ENCODE results near the gene UBTD1.

The UBTD1 gene

GRCh38 chr10:97539523-97540200 lies 40.9 kb downstream of the UBTD1 start:
- in situ Hi-C loops (cut with MboI; ENCODE audit: low pct_unique_long_range_greater_than_20kb, low sequenced_read_pairs, unreplicated experiment), result no loop called here
- TF ChIP-seq CTCF (IDR thresholded peaks at IDR 0.05; ENCODE audit: extremely low read depth, insufficient read depth, missing control alignments), result no peak
- no peak for DNase-seq (ENCODE audit: low spot score)

DNA sequence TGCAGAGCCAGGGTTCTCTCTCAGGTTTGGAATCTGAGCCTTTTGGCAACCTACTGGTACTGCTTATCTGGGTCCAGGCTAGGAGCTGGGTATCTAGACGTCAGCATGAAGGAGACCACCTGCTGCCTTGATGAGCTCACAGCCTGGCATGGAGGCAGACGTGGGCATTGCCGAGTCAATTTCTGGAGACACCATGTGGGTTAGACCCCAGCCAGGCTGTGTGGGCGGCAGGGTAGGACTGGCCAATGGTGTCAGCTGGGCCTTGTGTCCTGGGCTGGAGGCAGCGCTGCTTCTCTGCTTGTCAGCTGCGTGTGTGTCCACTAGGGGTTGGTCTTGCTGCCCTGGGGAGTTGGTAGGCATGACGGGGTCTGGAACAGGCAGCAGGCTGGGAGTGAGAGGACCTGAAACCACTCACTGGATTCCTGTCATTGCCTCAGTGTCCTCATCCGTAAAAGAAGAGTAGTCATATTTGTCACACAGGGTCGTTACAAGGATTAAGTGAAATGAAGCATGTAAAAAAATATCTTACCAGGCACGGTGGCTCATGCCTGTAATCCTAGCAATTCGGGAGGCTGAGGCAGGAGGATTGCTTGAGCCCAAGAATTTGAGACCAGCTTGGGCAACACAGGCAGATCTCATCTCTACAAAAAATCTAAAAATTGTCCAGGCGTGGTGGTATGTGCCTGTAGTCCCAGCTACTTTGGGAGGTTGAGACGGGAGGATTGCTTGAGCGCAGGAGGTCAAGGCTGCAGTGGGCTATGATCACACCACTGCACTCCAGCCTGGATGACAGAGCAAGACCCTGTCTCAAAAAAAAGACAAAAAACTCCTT lies 42.2 kb downstream of the UBTD1 start:
- in situ Hi-C loops (cut with MboI; ENCODE audit: low pct_unique_long_range_greater_than_20kb, low sequenced_read_pairs, unreplicated experiment), result no loop called here
- no peak for DNase-seq (ENCODE audit: low spot score)
- TF ChIP-seq CTCF (IDR thresholded peaks at IDR 0.05; ENCODE audit: extremely low read depth, insufficient read depth, missing control alignments), result no peak

DNA sequence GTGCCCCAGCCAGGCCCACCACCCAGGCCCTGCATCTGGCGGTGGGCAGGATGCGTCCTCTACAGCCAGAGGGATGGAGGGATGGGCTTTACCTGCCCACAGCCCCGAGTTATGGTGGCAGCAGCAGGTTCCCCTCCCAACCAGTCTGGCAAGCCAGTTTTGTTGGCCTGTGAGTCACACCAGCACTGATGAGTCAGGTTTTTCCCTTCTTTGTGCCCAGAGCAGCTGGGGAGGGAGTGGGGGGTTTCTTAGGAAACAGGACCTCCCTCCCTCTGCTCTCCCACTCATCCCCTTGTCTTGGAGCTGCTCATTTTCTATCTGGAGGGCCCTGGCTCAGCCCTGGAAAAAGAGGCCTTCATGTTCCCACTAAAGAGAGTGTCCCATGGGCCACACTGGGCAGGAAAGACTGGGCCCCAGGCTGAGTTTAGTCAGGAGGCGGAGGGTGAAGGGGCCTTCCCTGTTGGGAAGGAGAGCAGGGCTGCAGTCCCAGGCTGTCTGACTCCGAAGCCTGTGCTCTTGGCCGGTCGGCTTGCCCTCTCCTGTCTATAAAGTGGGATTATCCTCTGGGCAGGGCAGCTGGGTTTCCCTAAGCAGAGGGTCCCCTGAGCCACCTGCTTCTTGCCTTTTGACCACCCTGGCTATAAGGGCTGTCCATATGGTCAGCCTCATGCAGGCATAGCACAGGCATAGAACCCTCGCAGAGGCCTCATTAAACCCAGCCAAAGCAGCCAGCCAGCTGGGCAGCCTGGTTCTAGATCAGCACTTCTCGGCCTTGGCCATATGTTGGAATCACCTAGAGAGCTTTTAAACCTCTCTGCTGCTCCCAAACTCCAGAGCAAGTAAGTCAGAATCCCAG lies 43.7 kb downstream of the UBTD1 start:
- in situ Hi-C loops (cut with MboI; ENCODE audit: low pct_unique_long_range_greater_than_20kb, low sequenced_read_pairs, unreplicated experiment), result no loop called here
- no peak for DNase-seq (ENCODE audit: low spot score)
- no peak for TF ChIP-seq CTCF (IDR thresholded peaks at IDR 0.05; ENCODE audit: extremely low read depth, insufficient read depth, missing control alignments)

DNA sequence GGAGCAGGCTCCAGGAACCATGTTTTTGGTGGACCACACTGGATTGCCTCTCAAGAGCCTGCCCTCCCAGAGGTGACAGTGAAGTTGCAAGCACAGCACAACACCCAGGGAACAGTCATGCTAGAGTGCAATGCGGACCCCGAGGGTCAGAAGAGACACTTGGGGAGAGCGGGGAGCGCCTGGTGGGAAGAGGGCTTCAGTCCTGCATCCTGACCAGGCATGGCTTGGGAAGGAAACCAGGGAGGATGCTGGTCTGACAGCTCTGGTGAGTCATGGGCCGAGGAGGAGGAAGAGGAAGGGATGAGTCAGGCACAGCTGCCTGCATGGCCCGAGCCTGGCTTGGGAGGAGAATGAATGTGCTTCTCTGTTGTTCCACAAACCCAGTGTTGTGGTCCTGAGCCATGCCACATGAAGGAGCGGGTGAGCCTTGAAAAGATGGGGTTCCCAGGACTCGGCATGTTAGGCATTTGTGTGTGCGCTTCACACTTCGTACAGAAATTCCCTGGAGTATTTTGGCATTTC lies 44.4 kb downstream of the UBTD1 start:
- no peak for DNase-seq (ENCODE audit: low spot score)
- TF ChIP-seq CTCF (IDR thresholded peaks at IDR 0.05; ENCODE audit: extremely low read depth, insufficient read depth, missing control alignments), result no peak
- in situ Hi-C loops (cut with MboI; ENCODE audit: low pct_unique_long_range_greater_than_20kb, low sequenced_read_pairs, unreplicated experiment), result no loop called here

- no peak for DNase-seq (ENCODE audit: low spot score)
- in situ Hi-C loops (cut with MboI; ENCODE audit: low pct_unique_long_range_greater_than_20kb, low sequenced_read_pairs, unreplicated experiment), result no loop called here
- no peak for TF ChIP-seq CTCF (IDR thresholded peaks at IDR 0.05; ENCODE audit: extremely low read depth, insufficient read depth, missing control alignments)
These were observed 47.9 kb downstream of the UBTD1 start for GRCh38 chr10:97546456-97547270.
